ENCODE results near the gene HLCS. TPM values are rescaled to one million over a fixed set of nuclear protein-coding genes. Genes with fewer than 3 reads are reported as not detected.

The HLCS gene
- total RNA-seq, 1 donor from 2014 or later = 21.9 TPM

DNA sequence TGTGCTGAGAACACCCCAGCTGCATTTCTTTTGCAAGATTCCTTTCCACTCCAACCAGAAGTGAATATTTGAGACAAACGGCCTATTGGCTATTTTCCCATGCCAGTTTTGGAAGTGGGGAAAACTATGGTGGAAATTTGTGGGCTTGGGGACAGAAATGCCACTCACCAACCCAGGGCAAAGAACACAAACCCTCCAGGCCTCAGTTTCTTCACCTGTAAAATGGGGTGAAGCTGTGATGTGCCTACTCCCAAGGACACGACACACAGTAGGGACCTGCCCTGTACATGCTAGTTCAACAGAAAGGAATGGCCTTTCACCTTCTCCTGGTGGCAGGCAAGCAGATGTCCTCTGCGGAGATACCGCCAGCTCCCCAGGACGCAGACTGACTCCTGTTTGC, 221.0 kb downstream of the HLCS start:
- peaks cover 41% of the 10 kb centered on the region for H3K27me3 Mint-ChIP-seq (ENCODE audit: low read depth)
- H3K9me3 Mint-ChIP-seq = no peaks in the 10 kb centered on the region
- no peaks in the 10 kb centered on the region for H3K36me3 Mint-ChIP-seq (ENCODE audit: low read depth)
- peak overlapping the region; percentile 57 for H3K4me3 Mint-ChIP-seq
- H3K27ac Mint-ChIP-seq (ENCODE audit: unreplicated experiment) = no peak overlapping the region
- no peak for DNase-seq (ENCODE audit: low read depth, low spot score)
- TF ChIP-seq, protein P1, sequence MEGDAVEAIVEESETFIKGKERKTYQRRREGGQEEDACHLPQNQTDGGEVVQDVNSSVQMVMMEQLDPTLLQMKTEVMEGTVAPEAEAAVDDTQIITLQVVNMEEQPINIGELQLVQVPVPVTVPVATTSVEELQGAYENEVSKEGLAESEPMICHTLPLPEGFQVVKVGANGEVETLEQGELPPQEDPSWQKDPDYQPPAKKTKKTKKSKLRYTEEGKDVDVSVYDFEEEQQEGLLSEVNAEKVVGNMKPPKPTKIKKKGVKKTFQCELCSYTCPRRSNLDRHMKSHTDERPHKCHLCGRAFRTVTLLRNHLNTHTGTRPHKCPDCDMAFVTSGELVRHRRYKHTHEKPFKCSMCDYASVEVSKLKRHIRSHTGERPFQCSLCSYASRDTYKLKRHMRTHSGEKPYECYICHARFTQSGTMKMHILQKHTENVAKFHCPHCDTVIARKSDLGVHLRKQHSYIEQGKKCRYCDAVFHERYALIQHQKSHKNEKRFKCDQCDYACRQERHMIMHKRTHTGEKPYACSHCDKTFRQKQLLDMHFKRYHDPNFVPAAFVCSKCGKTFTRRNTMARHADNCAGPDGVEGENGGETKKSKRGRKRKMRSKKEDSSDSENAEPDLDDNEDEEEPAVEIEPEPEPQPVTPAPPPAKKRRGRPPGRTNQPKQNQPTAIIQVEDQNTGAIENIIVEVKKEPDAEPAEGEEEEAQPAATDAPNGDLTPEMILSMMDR (conservative IDR thresholded peaks at IDR 0.05) = no peak
- H3K4me1 Mint-ChIP-seq = peaks cover 33% of the 10 kb centered on the region

DNA sequence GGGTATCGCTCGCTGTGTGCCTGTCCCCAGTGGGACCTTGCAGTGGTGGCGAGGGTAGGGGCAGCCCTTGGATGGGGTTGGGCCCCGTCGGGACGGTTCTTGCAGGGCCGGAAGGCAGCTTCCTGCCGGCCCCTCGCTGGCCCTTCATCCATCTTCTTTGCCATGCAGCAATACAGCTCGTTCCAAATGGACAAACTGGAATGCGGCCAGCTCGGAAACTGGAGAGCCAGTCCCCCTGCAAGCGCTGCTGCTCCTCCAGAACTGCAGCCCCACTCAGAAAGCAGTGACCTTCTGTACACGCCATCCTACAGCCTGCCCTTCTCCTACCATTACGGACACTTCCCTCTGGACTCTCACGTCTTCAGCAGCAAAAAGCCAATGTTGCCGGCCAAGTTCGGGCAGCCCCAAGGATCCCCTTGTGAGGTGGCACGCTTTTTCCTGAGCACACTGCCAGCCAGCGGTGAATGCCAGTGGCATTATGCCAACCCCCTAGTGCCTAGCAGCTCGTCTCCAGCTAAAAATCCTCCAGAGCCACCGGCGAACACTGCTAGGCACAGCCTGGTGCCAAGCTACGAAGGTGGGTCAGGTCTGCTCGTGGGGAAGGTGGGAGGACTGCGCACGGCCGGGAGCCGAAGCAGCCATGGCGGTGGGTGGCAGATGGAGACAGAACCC, 221.8 kb downstream of the HLCS start:
- Mint-ChIP-seq H3K36me3 (ENCODE audit: low read depth) (no peaks in the 10 kb centered on the region), H3K4me1 (peaks cover 25% of the 10 kb centered on the region), H3K9me3 (no peaks in the 10 kb centered on the region), H3K4me3 (peak overlapping the region; percentile 57), H3K27ac (ENCODE audit: unreplicated experiment) (no peak overlapping the region), H3K27me3 (ENCODE audit: low read depth) (peaks cover 37% of the 10 kb centered on the region)
- TF ChIP-seq, protein P1 (conservative IDR thresholded peaks at IDR 0.05) = no peak
- no peak for DNase-seq (ENCODE audit: low read depth, low spot score)

DNA sequence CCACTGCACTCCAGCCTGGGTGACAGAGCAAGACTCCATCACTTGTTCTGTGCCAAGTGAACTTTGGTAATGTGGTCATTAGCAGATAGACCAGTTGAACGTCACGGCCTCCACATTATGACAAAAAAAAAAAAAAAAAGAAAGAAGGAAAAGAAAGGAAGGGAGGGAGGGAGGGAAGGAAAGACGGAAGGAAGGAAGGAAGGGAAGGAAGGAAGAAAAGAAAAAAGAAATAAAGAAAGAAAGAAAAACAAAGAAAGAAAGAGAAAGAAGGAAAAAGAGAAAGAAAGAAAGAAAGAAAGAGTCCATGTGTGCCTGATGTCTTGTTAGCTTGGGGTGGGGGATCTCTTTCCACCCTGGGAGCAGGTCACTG, 222.3 kb downstream of the HLCS start:
- DNase-seq (ENCODE audit: low read depth, low spot score) = no peak
- Mint-ChIP-seq H3K27me3 (ENCODE audit: low read depth) (peaks cover 36% of the 10 kb centered on the region), H3K4me1 (peaks cover 20% of the 10 kb centered on the region), H3K4me3 (no peak overlapping the region), H3K27ac (ENCODE audit: unreplicated experiment) (no peak overlapping the region), H3K9me3 (no peaks in the 10 kb centered on the region), H3K36me3 (ENCODE audit: low read depth) (no peaks in the 10 kb centered on the region)
- TF ChIP-seq, protein P1 (conservative IDR thresholded peaks at IDR 0.05) = no peak

DNA sequence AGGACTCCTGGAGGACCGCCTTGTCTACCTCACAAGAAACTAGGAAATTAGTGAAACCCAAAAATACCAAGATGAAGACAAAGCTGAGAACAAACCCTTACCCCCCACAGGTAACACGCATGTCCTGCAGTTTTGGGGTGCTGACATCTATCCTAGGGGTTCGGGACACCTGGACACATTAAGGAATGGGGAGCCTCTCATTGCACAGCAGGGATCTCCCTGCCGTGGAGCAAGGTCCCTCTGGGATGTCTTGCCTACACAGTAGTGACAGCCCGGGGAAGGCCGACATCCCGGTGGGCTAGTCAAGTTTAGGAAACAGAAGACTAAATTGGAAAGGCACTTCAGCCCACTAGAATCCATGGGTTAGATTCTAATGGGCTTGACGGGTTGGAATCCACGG, 223.0 kb downstream of the HLCS start:
- no peaks in the 10 kb centered on the region for H3K9me3 Mint-ChIP-seq
- H3K4me3 Mint-ChIP-seq = peak overlapping the region; percentile 14
- TF ChIP-seq, protein P1 (conservative IDR thresholded peaks at IDR 0.05) = no peak
- H3K27ac Mint-ChIP-seq (ENCODE audit: unreplicated experiment) = no peak overlapping the region
- DNase-seq (ENCODE audit: low read depth, low spot score) = no peak
- peaks cover 34% of the 10 kb centered on the region for H3K27me3 Mint-ChIP-seq (ENCODE audit: low read depth)
- H3K36me3 Mint-ChIP-seq (ENCODE audit: low read depth) = no peaks in the 10 kb centered on the region
- peaks cover 13% of the 10 kb centered on the region for H3K4me1 Mint-ChIP-seq

DNA sequence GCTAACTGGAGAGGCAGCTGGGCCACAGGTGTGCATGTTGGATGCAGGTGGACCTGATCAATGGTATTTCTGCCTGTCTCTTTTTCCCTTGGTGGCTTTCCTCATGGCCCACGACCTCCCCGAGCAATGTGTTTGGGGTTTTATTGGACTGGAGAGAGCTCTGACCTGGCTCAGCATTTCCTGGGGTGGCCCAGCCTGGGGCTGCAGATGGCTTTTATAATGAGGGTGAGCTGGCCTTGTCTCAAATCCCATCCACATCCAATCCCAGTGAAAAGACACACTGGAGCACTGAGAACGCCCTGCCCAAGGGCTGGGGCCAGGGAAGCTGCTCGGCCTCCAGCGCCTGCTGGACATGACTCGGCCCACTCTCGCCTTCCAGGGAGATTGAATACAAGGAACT, 223.5 kb downstream of the HLCS start:
- TF ChIP-seq, protein P1 (conservative IDR thresholded peaks at IDR 0.05) = no peak
- no peak overlapping the region for H3K27ac Mint-ChIP-seq (ENCODE audit: unreplicated experiment)
- H3K9me3 Mint-ChIP-seq = no peaks in the 10 kb centered on the region
- no peaks in the 10 kb centered on the region for H3K36me3 Mint-ChIP-seq (ENCODE audit: low read depth)
- DNase-seq (ENCODE audit: low read depth, low spot score) = no peak
- peaks cover 10% of the 10 kb centered on the region for H3K4me1 Mint-ChIP-seq
- H3K27me3 Mint-ChIP-seq (ENCODE audit: low read depth) = peaks cover 31% of the 10 kb centered on the region
- peak overlapping the region; percentile 14 for H3K4me3 Mint-ChIP-seq
